Central memory CD8-positive, alpha-beta T cell (primary cell): Measurements from ENCODE around the gene IFI27L1.
A peak's percentile ranks its signal among the peaks of the same experiment; 100 is the strongest.

Experiments
- ATAC-seq: fragments of 150-1000 bp; cut with Tn5 transposase; replicated peaks from 2 replicates; pipeline ENCODE4 v1.10.0; 2022; ENCODE audit warnings: mild to moderate bottlenecking, moderate FRiP score, moderate number of reproducible peaks; ENCODE audit not compliant: poor library complexity, severe bottlenecking; ENCODE audit errors: extremely low read depth
- DNase-seq, 2 donors: peaks; one replicate each; pipeline ENCODE4 v3.0.0; 2021; ENCODE audit warnings: low spot score in 2 of 2
- H3K27ac Mint-ChIP-seq: one replicate; pipeline ENCODE4 v1.8.0; 2022; ENCODE audit warnings: low read depth, mild to moderate bottlenecking, moderate library complexity, mixed read lengths
- H3K27me3 Mint-ChIP-seq: one replicate; pipeline ENCODE4 v1.8.0; 2022; ENCODE audit warnings: mixed read lengths
- H3K36me3 Mint-ChIP-seq: one replicate; pipeline ENCODE4 v1.8.0; 2022; ENCODE audit warnings: mild to moderate bottlenecking, moderate library complexity, mixed read lengths; ENCODE audit not compliant: insufficient read depth
- H3K4me1 Mint-ChIP-seq: one replicate; pipeline ENCODE4 v1.8.0; 2022; ENCODE audit warnings: mixed read lengths
- H3K4me3 Mint-ChIP-seq: one replicate; pipeline ENCODE4 v1.8.0; 2022; ENCODE audit warnings: mild to moderate bottlenecking, moderate library complexity, mixed read lengths
- H3K9me3 Mint-ChIP-seq: one replicate; pipeline ENCODE4 v1.8.0; 2022; ENCODE audit warnings: mixed read lengths

Gene IFI27L1

GRCh38 chr14:94139421-94139820 is 58.3 kb downstream of the IFI27L1 start:
- Mint-ChIP-seq H3K27ac (no peak overlapping the region), H3K9me3 (peaks cover 9% of the 10 kb centered on the region), H3K27me3 (peaks cover 20% of the 10 kb centered on the region), H3K4me1 (no peaks in the 10 kb centered on the region), H3K4me3 (no peak overlapping the region), H3K36me3 (no peaks in the 10 kb centered on the region)
- DNase-seq, result no peak
- no peak for ATAC-seq

- peaks cover 9% of the 10 kb centered on the region for H3K27me3 Mint-ChIP-seq
- H3K36me3 Mint-ChIP-seq, result peaks cover under 1% of the 10 kb centered on the region
- ATAC-seq (no peak), DNase-seq (no peak)
- no peak overlapping the region for H3K4me3 Mint-ChIP-seq
- peaks cover 8% of the 10 kb centered on the region for H3K4me1 Mint-ChIP-seq
- H3K9me3 Mint-ChIP-seq, result no peaks in the 10 kb centered on the region
- no peak overlapping the region for H3K27ac Mint-ChIP-seq
Observed at GRCh38 chr14:94142247-94142646, 61.1 kb downstream of the IFI27L1 start.

GRCh38 chr14:94142836-94143235 is 61.7 kb downstream of the IFI27L1 start:
- DNase-seq (no peak), ATAC-seq (no peak)
- peaks cover 8% of the 10 kb centered on the region for H3K4me1 Mint-ChIP-seq
- H3K27ac Mint-ChIP-seq, result peak overlapping the region; percentile 35
- peaks cover 1% of the 10 kb centered on the region for H3K36me3 Mint-ChIP-seq
- H3K4me3 Mint-ChIP-seq, result no peak overlapping the region
- peaks cover 9% of the 10 kb centered on the region for H3K27me3 Mint-ChIP-seq
- no peaks in the 10 kb centered on the region for H3K9me3 Mint-ChIP-seq

- Mint-ChIP-seq H3K4me1 (peaks cover 8% of the 10 kb centered on the region), H3K36me3 (peaks cover 1% of the 10 kb centered on the region), H3K9me3 (no peaks in the 10 kb centered on the region), H3K27me3 (peaks cover 9% of the 10 kb centered on the region), H3K27ac (peak overlapping the region; percentile 35), H3K4me3 (no peak overlapping the region)
- DNase-seq, result no peak
- ATAC-seq, result no peak
Observed at GRCh38 chr14:94143239-94143638, 62.1 kb downstream of the IFI27L1 start.

GRCh38 chr14:94143711-94144110 is 62.6 kb downstream of the IFI27L1 start:
- DNase-seq, result no peak
- H3K9me3 Mint-ChIP-seq, result no peaks in the 10 kb centered on the region
- H3K4me3 Mint-ChIP-seq, result no peak overlapping the region
- peaks cover 6% of the 10 kb centered on the region for H3K27me3 Mint-ChIP-seq
- peaks cover 1% of the 10 kb centered on the region for H3K36me3 Mint-ChIP-seq
- peaks cover 8% of the 10 kb centered on the region for H3K4me1 Mint-ChIP-seq
- ATAC-seq, result no peak
- no peak overlapping the region for H3K27ac Mint-ChIP-seq

DNA sequence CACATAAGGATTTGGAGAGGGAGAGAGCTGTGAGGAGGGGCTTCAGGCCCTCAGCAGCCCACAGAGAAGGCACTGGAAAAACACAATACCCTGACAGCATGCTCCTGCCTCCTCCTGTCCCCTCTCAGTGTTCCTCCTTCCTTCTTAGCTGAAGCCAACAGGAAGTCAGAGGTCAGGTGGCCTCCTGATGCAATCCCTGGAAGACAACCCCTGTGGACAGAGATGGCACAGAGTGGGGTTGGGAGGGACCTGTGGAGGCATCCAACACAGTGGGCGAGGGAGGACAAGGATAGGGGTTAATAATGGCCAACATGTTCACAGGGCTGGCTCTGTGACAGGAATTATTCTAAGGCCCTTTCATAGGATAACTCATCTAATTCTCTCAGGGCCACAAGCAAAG is 63.7 kb downstream of the IFI27L1 start:
- DNase-seq (no peak), ATAC-seq (no peak)
- peaks cover 8% of the 10 kb centered on the region for H3K4me1 Mint-ChIP-seq
- H3K4me3 Mint-ChIP-seq, result no peak overlapping the region
- H3K27me3 Mint-ChIP-seq, result no peaks in the 10 kb centered on the region
- H3K9me3 Mint-ChIP-seq, result no peaks in the 10 kb centered on the region
- H3K36me3 Mint-ChIP-seq, result peaks cover 1% of the 10 kb centered on the region
- H3K27ac Mint-ChIP-seq, result no peak overlapping the region

DNA sequence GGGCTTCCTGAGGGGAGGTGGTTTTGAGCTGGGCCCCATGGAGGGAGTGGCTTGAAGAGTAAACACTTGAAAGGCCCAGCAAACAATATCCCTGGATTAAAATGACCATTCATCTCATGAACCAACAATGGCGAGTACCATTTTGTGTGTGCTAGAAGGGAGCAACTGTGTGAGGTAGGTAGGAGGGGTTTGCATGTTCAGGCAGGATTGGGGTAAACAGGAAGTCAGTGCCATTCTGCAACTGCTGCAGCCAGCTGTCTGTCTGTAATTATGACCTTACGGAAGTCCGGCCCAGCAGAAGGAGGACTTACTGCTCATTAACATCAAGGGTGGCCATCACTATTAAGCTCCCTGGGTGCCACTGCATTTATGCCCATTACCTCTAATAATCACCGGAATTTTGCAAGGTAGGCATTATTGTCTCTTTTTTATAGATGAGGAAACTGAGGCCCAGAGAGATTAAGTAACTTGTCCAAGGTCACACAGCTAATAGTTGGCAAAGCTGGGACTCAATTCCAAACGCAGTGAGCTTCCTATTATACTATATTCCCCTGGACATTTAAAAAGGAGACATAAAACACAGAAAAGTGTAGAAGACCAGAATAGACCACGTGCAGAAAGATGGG is 64.9 kb downstream of the IFI27L1 start:
- Mint-ChIP-seq H3K27me3 (no peaks in the 10 kb centered on the region), H3K4me1 (peaks cover 8% of the 10 kb centered on the region), H3K4me3 (no peak overlapping the region), H3K36me3 (peaks cover 1% of the 10 kb centered on the region), H3K27ac (no peak overlapping the region), H3K9me3 (no peaks in the 10 kb centered on the region)
- ATAC-seq (no peak), DNase-seq (no peak)
